Hypothalamus (tissue), 51 donors: ENCODE results near the gene IL15RA.

Experiments used
- DNase-seq, 51 donors: peaks; one replicate each; lab custom pipeline; 2025; lab: John Stamatoyannopoulos, UW

IL15RA gene

DNA sequence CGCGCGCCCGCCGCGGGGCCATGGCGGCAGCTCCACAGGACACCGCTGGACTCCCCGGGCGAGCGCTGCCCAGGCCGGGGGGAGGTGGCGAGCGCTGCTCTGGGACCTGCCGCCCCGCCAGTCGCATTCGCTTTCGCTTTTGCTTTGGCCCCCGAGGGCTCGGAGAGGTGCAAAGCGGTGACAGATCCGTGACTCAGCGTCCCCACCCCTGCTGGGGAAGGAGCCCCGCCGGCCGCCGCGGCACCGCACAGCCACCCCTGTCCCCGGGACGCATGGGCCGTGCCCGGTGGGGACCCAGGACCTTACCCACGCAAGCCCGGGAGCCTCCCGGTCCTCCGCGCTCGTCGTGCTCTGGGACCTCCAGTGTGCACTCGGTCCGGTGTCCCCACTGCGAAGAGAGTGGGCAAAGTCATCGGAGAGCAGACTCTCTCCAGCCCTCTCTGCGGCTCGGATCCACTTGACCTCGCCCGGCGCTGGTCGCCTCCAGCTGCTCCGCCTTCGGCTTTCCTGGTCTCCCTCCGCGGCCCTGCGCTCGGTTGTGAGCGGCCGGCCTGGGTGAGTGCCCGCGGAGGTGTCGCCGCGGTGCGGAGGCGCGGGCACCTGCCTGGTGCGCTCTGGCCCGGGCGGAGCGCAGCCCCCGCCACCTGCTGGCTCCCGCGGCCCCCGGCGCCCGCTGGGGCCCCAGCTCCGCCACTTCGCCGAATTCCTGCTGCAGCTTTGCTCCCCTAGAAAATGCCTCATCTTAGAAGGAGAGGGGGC is at the start of gene IL15RA:
Gene IL15RA, minus strand, starts transcription at position 73 of the 759 bp plus-strand sequence. Its CDS starts 51 bp downstream, at position 22.
- peak in 22 of 51 donors; percentile 14 to 70 (median 36) for DNase-seq

GRCh38 chr10:6025683-6026255 is 48.4 kb upstream of the IL15RA start:
- no peak for DNase-seq

DNA sequence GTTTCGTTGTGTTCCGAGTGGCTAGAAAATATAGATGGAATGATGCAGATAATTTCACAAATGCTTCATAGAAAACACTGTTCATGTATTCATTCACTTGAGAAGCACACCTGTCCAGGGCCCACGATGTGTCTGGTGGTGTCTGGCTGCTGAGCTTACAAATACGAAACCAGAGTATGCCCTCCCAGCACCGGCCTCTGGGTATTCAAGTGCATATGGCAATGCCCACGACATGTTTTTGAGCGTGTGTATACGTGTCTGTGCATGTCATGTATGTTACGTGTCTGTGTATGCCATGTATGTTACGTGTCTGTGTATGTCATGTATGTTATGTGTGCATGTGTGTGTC is 47.0 kb upstream of the IL15RA start:
- DNase-seq, result no peak

DNA sequence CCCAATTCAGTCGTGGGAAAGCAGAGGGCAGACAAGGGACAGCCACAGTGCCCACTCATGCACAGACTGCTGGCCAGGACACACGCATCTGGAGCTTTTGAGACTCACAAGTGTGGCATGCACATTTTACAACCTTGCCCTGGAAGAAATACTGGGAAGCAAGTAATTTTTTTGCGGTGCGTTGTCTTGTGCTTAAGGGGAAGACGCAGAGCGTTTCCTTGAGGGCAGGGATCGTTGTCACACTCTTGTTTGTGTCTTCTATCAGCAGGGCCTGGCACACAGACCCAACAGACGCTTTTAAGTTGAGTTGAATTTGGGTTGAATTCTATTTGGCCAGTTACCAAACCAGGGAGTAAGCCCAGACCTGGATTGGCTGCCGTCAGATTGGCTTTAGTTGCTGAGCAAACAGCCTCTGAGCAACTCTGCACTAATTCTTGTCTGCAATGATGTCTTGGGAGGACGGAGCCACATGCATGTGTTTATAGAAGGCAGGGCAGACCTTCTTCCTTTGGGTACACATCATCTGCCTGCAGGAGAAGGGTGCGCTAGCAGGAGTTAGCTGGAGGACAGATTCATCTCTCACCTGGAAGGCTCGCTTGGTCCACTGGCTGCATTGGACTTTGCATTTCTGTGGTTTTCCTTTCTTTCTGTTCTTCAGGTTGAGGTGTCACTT is 46.5 kb upstream of the IL15RA start:
- DNase-seq, result no peak

DNA sequence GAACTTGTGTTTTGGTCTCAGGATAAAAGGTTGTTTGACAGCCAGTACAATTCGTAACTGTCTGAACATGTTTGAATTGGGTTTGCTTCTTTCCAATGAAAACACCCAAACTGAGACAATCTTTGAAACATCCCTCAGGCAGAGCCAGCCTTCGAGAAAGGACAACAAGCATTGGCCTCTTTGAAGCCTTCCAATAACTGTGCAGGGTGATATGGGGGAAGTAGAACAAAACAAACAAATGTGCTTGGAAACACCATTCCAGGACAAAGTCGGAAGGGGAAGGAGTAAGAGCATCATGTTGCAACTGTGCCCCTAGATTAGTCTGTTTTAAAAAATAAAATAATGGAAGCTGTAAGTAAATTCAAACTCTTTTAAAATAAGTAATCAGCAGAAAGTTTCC is 45.3 kb upstream of the IL15RA start:
- peak in 1 of 51 donors; percentile 84 for DNase-seq

DNA sequence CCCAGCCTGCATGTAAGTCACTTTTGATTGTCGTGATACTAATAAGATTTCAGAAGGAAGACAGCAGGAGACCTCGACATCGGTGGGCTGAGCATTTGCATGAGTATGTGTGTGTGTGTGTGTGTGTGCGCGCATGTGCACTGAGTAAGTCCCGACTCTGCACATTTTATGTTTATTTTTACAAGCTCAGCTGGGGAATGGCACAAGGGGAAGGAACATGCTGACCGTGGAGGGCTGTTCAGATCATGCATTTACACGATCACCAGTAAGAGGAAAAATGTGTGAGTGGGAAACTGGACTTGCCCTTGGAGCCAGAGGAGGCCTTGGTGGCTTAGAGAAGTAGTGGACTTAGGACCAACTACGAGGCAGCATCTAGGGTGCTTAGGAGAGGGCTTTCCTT is 43.5 kb upstream of the IL15RA start:
- no peak for DNase-seq

DNA sequence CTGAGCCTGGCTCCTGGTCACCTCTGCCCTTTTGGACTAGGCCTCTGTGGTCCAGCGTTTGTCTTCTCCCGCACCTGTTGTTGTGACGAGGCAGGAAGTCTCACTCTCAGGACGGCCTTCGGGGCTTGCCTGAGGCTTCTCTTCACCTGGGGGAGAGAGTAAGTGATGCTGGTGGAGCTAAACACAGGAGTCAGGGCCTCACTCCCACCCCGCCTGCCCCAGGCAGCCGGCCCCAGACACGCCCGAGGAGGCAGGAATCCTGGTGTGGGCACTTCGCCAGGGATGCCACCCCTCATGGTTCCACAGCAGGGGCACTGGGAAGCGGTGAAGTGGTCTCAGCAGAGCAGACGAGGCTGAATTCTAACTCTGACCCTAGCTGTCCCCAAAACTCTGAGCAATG is 42.5 kb upstream of the IL15RA start:
- DNase-seq, result no peak

- peak in 1 of 51 donors; percentile 85 for DNase-seq
Observed at GRCh38 chr10:6019010-6019782, 41.9 kb upstream of the IL15RA start.

GRCh38 chr10:6018422-6018821 is 41.1 kb upstream of the IL15RA start:
- DNase-seq, result no peak

DNA sequence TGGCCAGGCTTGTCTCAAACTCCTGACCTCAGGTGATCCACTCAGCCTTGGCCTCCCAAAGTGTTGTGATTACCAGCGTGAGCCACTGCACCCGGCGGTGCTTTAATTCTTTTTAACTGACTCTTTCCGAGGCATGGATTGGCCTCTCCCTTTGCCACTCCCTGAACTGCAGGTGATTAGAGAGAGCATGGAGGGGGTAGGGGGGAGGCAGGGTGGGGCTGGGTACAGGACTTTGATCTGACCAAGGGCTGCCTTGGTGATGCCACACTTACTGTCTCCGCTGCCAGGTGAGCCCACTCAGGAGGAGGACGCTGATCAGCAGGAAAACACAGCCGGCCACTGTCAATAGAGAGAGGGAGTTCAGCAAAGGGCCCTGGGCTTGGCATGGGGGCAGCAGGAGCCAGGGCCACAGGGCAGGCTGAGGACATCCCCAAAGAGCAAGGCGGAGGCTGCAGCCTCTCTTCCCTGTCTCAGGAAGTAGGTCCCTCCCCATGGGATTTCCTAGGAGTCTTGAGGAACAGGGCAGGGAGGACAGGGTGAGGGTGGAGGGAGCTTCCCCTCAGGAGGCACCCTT is 40.5 kb upstream of the IL15RA start:
- no peak for DNase-seq

- peak in 19 of 51 donors; percentile 5 to 55 (median 21) for DNase-seq
Observed at GRCh38 chr10:6014241-6014761, 37.0 kb upstream of the IL15RA start.

GRCh38 chr10:6013413-6014192 is 36.3 kb upstream of the IL15RA start:
- no peak for DNase-seq

DNA sequence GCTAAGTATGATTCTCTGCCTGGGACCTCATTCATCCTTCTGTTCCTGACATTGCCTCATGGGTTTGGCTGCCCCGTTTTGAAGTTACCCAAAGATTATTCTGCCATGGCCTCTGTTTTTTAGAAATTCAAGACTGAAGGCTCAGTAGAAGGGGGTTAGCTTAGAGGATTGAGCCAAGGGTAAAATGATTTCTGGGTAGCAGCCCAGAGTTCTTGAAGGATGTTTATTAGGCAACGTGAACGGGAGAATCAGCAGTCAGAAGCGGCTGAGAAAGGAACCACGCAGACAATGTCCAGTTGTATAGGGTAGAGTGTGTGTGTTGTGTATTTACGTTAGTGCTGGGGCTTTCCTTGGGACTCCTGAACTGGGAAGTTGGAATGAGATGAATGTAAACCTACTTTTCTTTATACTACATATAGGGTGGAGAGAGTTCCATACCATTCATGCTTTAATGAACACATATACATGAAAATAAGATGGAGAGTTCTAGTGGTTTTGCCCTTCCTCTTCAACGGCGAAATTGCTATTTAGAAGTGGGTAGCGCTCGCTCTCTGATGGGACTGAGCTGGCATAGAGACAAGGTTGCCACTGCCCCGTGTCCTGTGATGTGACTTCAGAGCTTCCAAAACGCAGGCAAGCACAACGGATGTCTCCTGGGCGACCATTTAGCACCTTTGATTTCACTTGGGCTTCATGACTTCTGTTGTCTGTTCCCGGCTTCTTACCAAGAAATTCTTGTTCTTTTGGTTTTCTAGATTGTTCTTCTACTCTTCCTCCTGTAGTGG is 35.0 kb upstream of the IL15RA start:
- peak in 1 of 51 donors; percentile 80 for DNase-seq

GRCh38 chr10:6011558-6011957 is 34.2 kb upstream of the IL15RA start:
- no peak for DNase-seq

- DNase-seq, result no peak
Observed at GRCh38 chr10:6010569-6010968, 33.2 kb upstream of the IL15RA start.

GRCh38 chr10:6009961-6010360 is 32.6 kb upstream of the IL15RA start:
- no peak for DNase-seq

DNA sequence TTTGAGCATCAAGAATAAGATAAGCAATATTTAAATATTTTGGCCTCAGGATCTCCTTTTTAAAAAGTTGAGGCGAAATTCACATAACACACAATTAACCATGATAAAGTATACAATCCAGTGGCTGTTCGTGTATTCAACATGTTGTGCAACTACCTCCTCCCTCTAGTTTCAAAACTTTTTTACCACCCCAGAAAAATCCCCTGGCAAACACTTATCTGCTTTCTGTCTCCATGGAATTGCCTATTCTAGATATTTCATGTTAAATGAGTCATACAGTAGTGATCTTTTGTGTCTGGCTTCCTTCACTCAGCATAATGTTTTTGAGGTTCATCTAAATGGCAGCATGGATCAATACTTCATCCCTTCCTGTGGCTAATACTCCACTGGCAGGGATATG is 31.8 kb upstream of the IL15RA start:
- no peak for DNase-seq

GRCh38 chr10:6008497-6009142 is 31.3 kb upstream of the IL15RA start:
- DNase-seq, result no peak
